Colonic mucosa (tissue), 4 donors: ENCODE results near the gene TMEM106C. TPM values are rescaled to one million over a fixed set of nuclear protein-coding genes. Genes with fewer than 3 reads are reported as not detected.

ENCODE experiments used
- DNase-seq: peaks from one replicate; pipeline ENCODE4 v3.0.0-alpha.2; 2020
- H3K27ac ChIP-seq: fragments of 200-600 bp; one replicate; pipeline ENCODE4 v1.8.0; 2021
- H3K27me3 ChIP-seq: fragments of 200-600 bp; one replicate; pipeline ENCODE4 v1.8.0; 2021
- H3K36me3 ChIP-seq: fragments of 200-600 bp; one replicate; pipeline ENCODE4 v1.8.0; 2021
- H3K4me1 ChIP-seq: fragments of 200-600 bp; one replicate; pipeline ENCODE4 v1.8.0; 2021; ENCODE audit warnings: mild to moderate bottlenecking
- H3K4me3 ChIP-seq: fragments of 200-600 bp; one replicate; pipeline ENCODE4 v1.8.0; 2021
- H3K9ac ChIP-seq, 2 donors: one replicate each; pipeline ENCODE4 v1.7.0; 2013; ENCODE audit warnings: control low read depth in 2 of 2, low read depth in 2 of 2, low read length in 2 of 2
- H3K9me3 ChIP-seq: fragments of 200-600 bp; one replicate; pipeline ENCODE4 v1.8.0; 2021
- intact Hi-C: fragments of 100-400 bp; cut with DNase I; formaldehyde crosslinking; loops from one replicate; pipeline ENCODE4 v1.14.1; 2022
- total RNA-seq, 2 donors: library from RNA; stranded (reverse); fragmentation: NEBNext Ultra II Directional in 1 of 2; extraction: Animal tissue kit (Norgen Biotek cat#: 25700) in 1 of 2; gene quantifications; one replicate each; pipeline ENCODE4 v1.2.1, GENCODE V29; 2021
- TF ChIP-seq, protein P1 (sequence below): fragments of 200-600 bp; IDR thresholded peaks from one replicate; pipeline ENCODE4 v1.8.0; 2022; ENCODE audit warnings: antibody characterized with exemption, mild to moderate bottlenecking
- donor health status: healthy.
- donor health status: DM: no; HTN: no; CAD: no.
- donor health status: DM: no; HTN: no; CAD: no.

The TMEM106C gene
- total RNA-seq, 2 donors from 2014 or later: 187 to 258 TPM

DNA sequence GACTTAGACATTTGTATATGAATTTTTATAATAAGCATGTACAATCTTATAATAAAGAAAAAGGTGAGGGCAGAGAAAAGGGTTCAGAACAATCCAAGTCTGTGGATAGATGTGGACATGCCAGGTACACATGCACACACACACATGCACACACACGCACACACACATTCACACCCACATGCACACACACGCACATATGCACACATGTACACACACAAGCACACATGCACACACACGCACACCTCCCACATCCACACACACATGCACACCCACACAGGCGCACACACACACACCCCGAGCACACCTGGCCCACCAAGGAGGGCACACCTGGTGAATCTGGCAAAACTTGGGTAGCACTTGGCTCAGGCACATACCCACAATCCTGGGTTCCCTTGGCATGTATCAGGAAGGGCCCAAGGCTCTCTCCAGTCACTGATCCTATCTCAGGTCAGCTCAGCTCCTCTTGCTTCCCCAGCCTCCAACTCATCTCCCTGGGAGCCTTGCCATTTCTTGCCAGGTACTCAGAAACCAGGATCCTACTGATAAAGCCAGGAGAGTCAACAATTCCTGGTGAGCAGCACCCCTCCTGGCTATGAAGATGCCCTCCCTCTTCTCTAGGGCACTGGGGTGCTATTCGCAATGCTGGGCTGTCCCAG lies 18.6 kb upstream of the TMEM106C start:
- H3K4me3 ChIP-seq: no peak overlapping the region
- peaks cover 10% of the 10 kb centered on the region for H3K4me1 ChIP-seq
- intact Hi-C loops: no loop called here
- TF ChIP-seq, protein P1, sequence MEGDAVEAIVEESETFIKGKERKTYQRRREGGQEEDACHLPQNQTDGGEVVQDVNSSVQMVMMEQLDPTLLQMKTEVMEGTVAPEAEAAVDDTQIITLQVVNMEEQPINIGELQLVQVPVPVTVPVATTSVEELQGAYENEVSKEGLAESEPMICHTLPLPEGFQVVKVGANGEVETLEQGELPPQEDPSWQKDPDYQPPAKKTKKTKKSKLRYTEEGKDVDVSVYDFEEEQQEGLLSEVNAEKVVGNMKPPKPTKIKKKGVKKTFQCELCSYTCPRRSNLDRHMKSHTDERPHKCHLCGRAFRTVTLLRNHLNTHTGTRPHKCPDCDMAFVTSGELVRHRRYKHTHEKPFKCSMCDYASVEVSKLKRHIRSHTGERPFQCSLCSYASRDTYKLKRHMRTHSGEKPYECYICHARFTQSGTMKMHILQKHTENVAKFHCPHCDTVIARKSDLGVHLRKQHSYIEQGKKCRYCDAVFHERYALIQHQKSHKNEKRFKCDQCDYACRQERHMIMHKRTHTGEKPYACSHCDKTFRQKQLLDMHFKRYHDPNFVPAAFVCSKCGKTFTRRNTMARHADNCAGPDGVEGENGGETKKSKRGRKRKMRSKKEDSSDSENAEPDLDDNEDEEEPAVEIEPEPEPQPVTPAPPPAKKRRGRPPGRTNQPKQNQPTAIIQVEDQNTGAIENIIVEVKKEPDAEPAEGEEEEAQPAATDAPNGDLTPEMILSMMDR: no peak
- peak overlapping the region in 1 of 2 donors; percentile 30 for H3K9ac ChIP-seq
- no peaks in the 10 kb centered on the region for H3K36me3 ChIP-seq
- H3K27me3 ChIP-seq: no peaks in the 10 kb centered on the region
- peak overlapping the region; percentile 61 for H3K27ac ChIP-seq
- H3K9me3 ChIP-seq: no peaks in the 10 kb centered on the region
- DNase-seq: no peak

DNA sequence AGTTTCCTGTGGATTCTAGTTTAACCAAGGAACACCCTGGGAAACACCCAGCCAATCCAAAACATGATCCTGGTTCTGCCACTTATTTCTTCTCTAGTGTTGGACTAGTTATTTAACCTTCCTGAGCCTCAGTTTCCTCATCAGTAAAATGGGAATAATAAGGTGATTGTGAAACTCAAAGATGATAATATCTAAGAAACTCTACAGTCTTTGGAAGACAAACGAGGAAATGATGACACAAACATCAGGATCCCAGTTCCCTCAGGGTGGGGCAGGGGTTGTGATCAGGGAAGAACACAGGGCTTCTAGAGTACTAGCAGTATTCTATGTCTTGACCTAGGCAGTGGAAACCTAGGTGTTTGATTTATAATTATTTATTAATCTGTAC lies 18.1 kb upstream of the TMEM106C start:
- H3K27me3 ChIP-seq: no peaks in the 10 kb centered on the region
- DNase-seq: peak; percentile 59
- peak overlapping the region; percentile 61 for H3K27ac ChIP-seq
- no peak overlapping the region for H3K4me3 ChIP-seq
- H3K9me3 ChIP-seq: no peaks in the 10 kb centered on the region
- peaks cover 12% of the 10 kb centered on the region for H3K4me1 ChIP-seq
- TF ChIP-seq, protein P1: no peak
- H3K36me3 ChIP-seq: no peaks in the 10 kb centered on the region
- intact Hi-C loops: no loop called here
- peak overlapping the region in 1 of 2 donors; percentile 30 for H3K9ac ChIP-seq

DNA sequence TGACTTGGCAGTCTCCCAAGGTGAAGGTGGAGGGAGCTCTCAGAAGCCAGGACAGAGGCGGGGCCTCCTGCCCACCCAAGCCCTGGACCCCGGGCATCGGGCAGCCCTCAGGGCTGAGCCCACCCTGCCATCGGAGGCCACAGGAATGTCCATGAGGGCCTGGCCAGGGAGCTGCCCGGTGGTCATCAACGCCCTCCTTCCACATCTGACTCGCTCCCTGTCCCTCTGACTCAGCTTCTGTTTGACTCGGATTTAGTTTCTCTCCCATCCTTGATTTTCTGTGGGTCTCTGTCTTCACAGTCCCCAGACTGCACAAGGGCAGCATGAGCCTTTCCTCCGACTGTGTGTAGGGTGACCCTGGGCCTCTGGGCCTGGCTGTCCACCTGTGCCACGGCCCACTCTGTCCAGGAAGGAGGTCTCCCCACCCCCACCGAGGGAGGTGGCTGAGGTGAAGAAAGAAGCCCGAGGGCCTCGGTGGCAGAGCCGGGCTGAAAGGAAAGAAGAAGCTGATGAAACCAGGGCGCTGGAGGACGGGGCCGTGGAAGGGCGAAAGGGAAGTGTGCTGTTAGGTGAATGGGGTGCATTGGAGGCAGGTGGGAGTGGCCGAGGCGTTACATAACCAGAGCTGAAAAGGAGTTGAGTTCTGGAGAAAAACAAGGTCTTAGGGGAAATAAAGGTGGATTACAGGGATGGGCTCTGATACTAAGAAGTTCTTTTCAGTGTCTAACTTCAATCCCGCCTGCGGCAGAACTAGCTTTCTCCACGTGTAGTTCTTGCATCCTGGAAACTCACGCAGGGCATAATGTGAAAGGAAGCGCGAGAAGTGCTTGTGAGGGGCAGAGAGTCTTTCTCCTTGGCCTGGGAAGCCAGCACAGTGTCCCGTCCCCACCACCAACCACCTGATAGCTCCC lies 16.7 kb upstream of the TMEM106C start:
- intact Hi-C loops: no loop called here
- TF ChIP-seq, protein P1: no peak

DNA sequence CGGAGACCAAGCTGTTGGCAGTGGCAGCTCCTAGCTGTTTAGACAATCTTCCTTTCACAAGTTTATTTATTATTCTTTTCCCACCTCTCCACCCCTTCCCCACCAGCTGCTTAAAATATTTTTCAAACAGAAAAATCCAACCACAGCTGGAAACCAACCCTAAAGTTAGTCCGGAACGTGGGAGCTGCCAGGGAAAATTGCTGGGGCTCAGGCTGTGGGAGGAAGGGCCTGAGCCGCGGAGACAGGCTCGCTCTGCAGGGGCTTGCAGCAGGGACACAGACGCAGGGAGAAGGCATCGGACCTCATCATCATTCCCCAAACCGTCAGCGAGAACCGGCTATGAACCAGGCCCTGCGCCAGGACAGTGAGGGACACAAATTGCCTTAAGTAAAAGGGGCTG lies 16.1 kb upstream of the TMEM106C start:
- intact Hi-C loops: no loop called here

More for the DNA sequence above, 16.7 kb upstream of the TMEM106C start:
- H3K9me3 ChIP-seq: no peaks in the 10 kb centered on the region
- no peaks in the 10 kb centered on the region for H3K36me3 ChIP-seq
- H3K27me3 ChIP-seq: no peaks in the 10 kb centered on the region
- H3K4me1 ChIP-seq: peaks cover 12% of the 10 kb centered on the region
- no peak for DNase-seq
- H3K9ac ChIP-seq: peak overlapping the region in 1 of 2 donors; percentile 48
- no peak overlapping the region for H3K4me3 ChIP-seq
- no peak overlapping the region for H3K27ac ChIP-seq

More for the DNA sequence above, 16.1 kb upstream of the TMEM106C start:
- TF ChIP-seq, protein P1: no peak
- Histone ChIP-seq H3K9ac (peak overlapping the region in 1 of 2 donors; percentile 48), H3K27me3 (no peaks in the 10 kb centered on the region), H3K9me3 (no peaks in the 10 kb centered on the region), H3K27ac (no peak overlapping the region), H3K4me1 (peaks cover 12% of the 10 kb centered on the region), H3K36me3 (no peaks in the 10 kb centered on the region), H3K4me3 (no peak overlapping the region)
- no peak for DNase-seq
